Naive thymus-derived CD4-positive, alpha-beta T cell (primary cell): Measurements from ENCODE around the gene BDH1. TPM values are rescaled to one million over a fixed set of nuclear protein-coding genes. Genes with fewer than 3 reads are reported as not detected.
A peak's percentile ranks its signal among the peaks of the same experiment; 100 is the strongest.
"Not testable (repeated sequence)": the region's sequence is repeated elsewhere in the genome, so short reads cannot be mapped to it uniquely, and the experiment has no call there.

Experiments used
- ATAC-seq: fragments of 150-1000 bp; cut with Tn5 transposase; 2 replicates; pipeline ENCODE4 v1.10.0; 2021; ENCODE audit warnings: mild to moderate bottlenecking, moderate library complexity
- CTCF ChIA-PET: fragments of 350-600 bp; sonication (Branson Sonifier 250); formaldehyde crosslinking; loops from one replicate; lab custom pipeline; 2021; ENCODE audit warnings: antibody characterized with exemption; lab: Charles Lee
- POLR2A ChIA-PET: fragments of 350-600 bp; sonication (Branson Sonifier 250); formaldehyde crosslinking; loops from one replicate; lab custom pipeline; 2021; ENCODE audit warnings: antibody characterized with exemption, inconsistent platforms; lab: Charles Lee
- DNase-seq, 9 donors: peaks; one replicate each; pipeline versions ENCODE4 v3.0.0 to v3.0.0-alpha.2; 2020 to 2022; ENCODE audit warnings: mixed read lengths in 1 of 9
- H3K27ac ChIP-seq: one replicate; pipeline ENCODE4 v1.7.0; 2013; ENCODE audit warnings: mild to moderate bottlenecking, low read depth, low read length, moderate library complexity
- H3K27me3 ChIP-seq, 2 donors: one replicate each; pipeline ENCODE4 v1.7.0; 2013; ENCODE audit warnings: low read length in 2 of 2, mild to moderate bottlenecking in 2 of 2, moderate library complexity in 2 of 2; ENCODE audit not compliant: control insufficient read depth in 2 of 2, insufficient read depth in 2 of 2
- H3K36me3 ChIP-seq, 3 experiments: 1 replicate in 2 of 3; 2 replicates in 1 of 3; pipeline ENCODE4 v1.7.0; 2013; ENCODE audit warnings: low read length in 3 of 3, mild to moderate bottlenecking in 3 of 3, moderate library complexity in 1 of 3; ENCODE audit not compliant: insufficient read depth in 3 of 3, control insufficient read depth in 2 of 3
- H3K4me1 ChIP-seq, 2 donors: one replicate each; pipeline ENCODE4 v1.7.0; 2013; ENCODE audit warnings: low read length in 2 of 2, mild to moderate bottlenecking in 2 of 2, moderate library complexity in 1 of 2; ENCODE audit not compliant: control insufficient read depth in 2 of 2, insufficient read depth in 2 of 2
- H3K4me3 ChIP-seq: 2 replicates; pipeline ENCODE4 v1.7.0; 2013; ENCODE audit warnings: mild to moderate bottlenecking, low read length
- H3K9me3 ChIP-seq, 3 experiments: 1 replicate in 2 of 3; 2 replicates in 1 of 3; pipeline ENCODE4 v1.7.0; 2013; ENCODE audit warnings: low read length in 3 of 3; ENCODE audit not compliant: control insufficient read depth in 2 of 3
- H3K27ac Mint-ChIP-seq, 9 donors: one replicate each; pipeline ENCODE4 v1.8.0; 2020 to 2022; ENCODE audit warnings: mixed read lengths in 9 of 9, mild to moderate bottlenecking in 8 of 9, moderate library complexity in 5 of 9, inconsistent platforms in 2 of 9
- H3K27me3 Mint-ChIP-seq, 5 donors: one replicate each; pipeline ENCODE4 v1.8.0; 2021 to 2022; ENCODE audit warnings: mixed read lengths in 5 of 5, mild to moderate bottlenecking in 1 of 5
- H3K36me3 Mint-ChIP-seq, 5 donors: one replicate each; pipeline ENCODE4 v1.8.0; 2020 to 2022; ENCODE audit warnings: mixed read lengths in 5 of 5, mild to moderate bottlenecking in 3 of 5, inconsistent platforms in 1 of 5
- H3K4me1 Mint-ChIP-seq, 7 donors: one replicate each; pipeline ENCODE4 v1.8.0; 2020 to 2022; ENCODE audit warnings: mixed read lengths in 7 of 7, mild to moderate bottlenecking in 3 of 7, inconsistent platforms in 1 of 7
- H3K4me3 Mint-ChIP-seq, 10 donors: one replicate each; pipeline ENCODE4 v1.8.0; 2020 to 2022; ENCODE audit warnings: mild to moderate bottlenecking in 10 of 10, mixed read lengths in 10 of 10, moderate library complexity in 6 of 10, inconsistent platforms in 2 of 10
- H3K9me3 Mint-ChIP-seq, 11 donors: one replicate each; pipeline ENCODE4 v1.8.0; 2020 to 2022; ENCODE audit warnings: mixed read lengths in 11 of 11, mild to moderate bottlenecking in 4 of 11, inconsistent platforms in 1 of 11, moderate library complexity in 1 of 11
- intact Hi-C, 2 donors: fragments of 100-400 bp; cut with micrococcal nuclease; formaldehyde crosslinking; loops; one replicate each; pipeline ENCODE4 v1.15.1; 2023
- polyA plus RNA-seq, 2 donors: library from polyadenylated mRNA; unstranded; fragments of 300-500 nt; fragmentation: Illumina TruSeq; gene quantifications; one replicate each; pipeline ENCODE4 v1.2.3, GENCODE V29; 2021
- total RNA-seq, 6 experiments: library from RNA in 5 of 6; stranded (reverse) in 5 of 6; gene quantifications; 1 replicate in 5 of 6; 2 replicates in 1 of 6; pipeline ENCODE4 v1.2.3 and lab custom pipeline; 2021 to 2026

Gene BDH1
- total and polyA plus RNA-seq, 7 experiments from 2014 or later = 31.3 to 105 (median 43.4) TPM

GRCh38 chr3:197592361-197593045 lies 36.7 kb upstream of the BDH1 start:
- H3K27me3 Mint-ChIP-seq = peaks cover 0 to 4% (median 0%) of the 10 kb centered on the region in 5 donors
- H3K4me3 Mint-ChIP-seq = peak overlapping the region in 7 of 10 donors; percentile 10 to 77 (median 69)
- peak overlapping the region in 7 of 9 donors; percentile 33 to 92 (median 78) for H3K27ac Mint-ChIP-seq
- H3K9me3 Mint-ChIP-seq = no peaks in the 10 kb centered on the region
- ChIA-PET CTCF (no interaction called here), POLR2A (no interaction called here)
- intact Hi-C loops = loop anchor here in 1 of 2 donors (10.0 kb wide), 1 partner anchor 352 kb away; no protein-coding TSS in a partner anchor
- H3K36me3 Mint-ChIP-seq = peaks cover 0 to 17% (median 0%) of the 10 kb centered on the region in 5 donors
- no peak overlapping the region for H3K4me3 ChIP-seq
- DNase-seq (no peak), ATAC-seq (no peak)
- no peaks in the 10 kb centered on the region for H3K4me1 ChIP-seq
- no peaks in the 10 kb centered on the region for H3K27me3 ChIP-seq
- H3K36me3 ChIP-seq = no peaks in the 10 kb centered on the region
- peak overlapping the region; percentile 6 for H3K27ac ChIP-seq
- H3K4me1 Mint-ChIP-seq = peaks cover under 1 to 56% (median 17%) of the 10 kb centered on the region in 7 donors
- H3K9me3 ChIP-seq = no peaks in the 10 kb centered on the region

GRCh38 chr3:197591816-197592215 lies 36.0 kb upstream of the BDH1 start:
- Mint-ChIP-seq H3K27me3 (peaks cover 0 to 7% (median 0%) of the 10 kb centered on the region in 5 donors), H3K36me3 (peaks cover 0 to 17% (median 0%) of the 10 kb centered on the region in 5 donors), H3K4me1 (peaks cover 0 to 57% (median 17%) of the 10 kb centered on the region in 7 donors), H3K9me3 (no peaks in the 10 kb centered on the region), H3K27ac (peak overlapping the region in 1 of 9 donors; percentile 92), H3K4me3 (peak overlapping the region in 5 of 10 donors; percentile 2 to 77 (median 69))
- DNase-seq = no peak
- Histone ChIP-seq H3K27ac (no peak overlapping the region), H3K4me1 (no peaks in the 10 kb centered on the region), H3K36me3 (no peaks in the 10 kb centered on the region), H3K9me3 (no peaks in the 10 kb centered on the region), H3K4me3 (no peak overlapping the region), H3K27me3 (no peaks in the 10 kb centered on the region)
- intact Hi-C loops = loop anchor here in 1 of 2 donors (10.0 kb wide), 1 partner anchor 353 kb away; no protein-coding TSS in a partner anchor
- ChIA-PET CTCF (no interaction called here), POLR2A (no interaction called here)
- no peak for ATAC-seq

- Mint-ChIP-seq H3K4me1 (peaks cover 0 to 54% (median 17%) of the 10 kb centered on the region in 7 donors), H3K27me3 (peaks cover 0 to 4% (median 0%) of the 10 kb centered on the region in 5 donors), H3K27ac (peak overlapping the region in 1 of 9 donors; percentile 92), H3K4me3 (peak overlapping the region in 1 of 10 donors; percentile 39), H3K9me3 (no peaks in the 10 kb centered on the region), H3K36me3 (peaks cover 0 to 15% (median 2%) of the 10 kb centered on the region in 5 donors)
- CTCF ChIA-PET = interaction anchor here (1.2 kb wide), 1 partner anchor 9 kb away, joined by 4 read pairs; no protein-coding TSS in a partner anchor
- Histone ChIP-seq H3K9me3 (no peaks in the 10 kb centered on the region), H3K4me3 (no peak overlapping the region), H3K27ac (no peak overlapping the region), H3K36me3 (no peaks in the 10 kb centered on the region), H3K27me3 (no peaks in the 10 kb centered on the region), H3K4me1 (no peaks in the 10 kb centered on the region)
- DNase-seq (no peak), ATAC-seq (no peak)
- intact Hi-C loops = loop anchor here in 1 of 2 donors (10.0 kb wide), 1 partner anchor 354 kb away; no protein-coding TSS in a partner anchor
- POLR2A ChIA-PET = no interaction called here
Observed at GRCh38 chr3:197590313-197590962, 34.7 kb upstream of the BDH1 start.

GRCh38 chr3:197589545-197589944 lies 33.8 kb upstream of the BDH1 start:
- intact Hi-C loops = no loop called here
- Histone ChIP-seq H3K27ac (no peak overlapping the region), H3K9me3 (no peaks in the 10 kb centered on the region), H3K4me1 (no peaks in the 10 kb centered on the region), H3K4me3 (no peak overlapping the region), H3K36me3 (no peaks in the 10 kb centered on the region), H3K27me3 (no peaks in the 10 kb centered on the region)
- peaks cover 0 to 3% (median 0%) of the 10 kb centered on the region in 5 donors for H3K27me3 Mint-ChIP-seq
- ChIA-PET CTCF (interaction anchor here (1.2 kb wide), 1 partner anchor 9 kb away, joined by 4 read pairs; no protein-coding TSS in a partner anchor), POLR2A (no interaction called here)
- no peaks in the 10 kb centered on the region for H3K9me3 Mint-ChIP-seq
- DNase-seq (no peak), ATAC-seq (no peak)
- peaks cover 0 to 49% (median 17%) of the 10 kb centered on the region in 7 donors for H3K4me1 Mint-ChIP-seq
- peaks cover 0 to 13% (median 7%) of the 10 kb centered on the region in 5 donors for H3K36me3 Mint-ChIP-seq
- no peak overlapping the region for H3K27ac Mint-ChIP-seq
- no peak overlapping the region for H3K4me3 Mint-ChIP-seq

GRCh38 chr3:197586768-197587167 lies 31.0 kb upstream of the BDH1 start:
- H3K9me3 ChIP-seq, H3K9me3 Mint-ChIP-seq, H3K36me3 ChIP-seq, intact Hi-C loops, DNase-seq, H3K27ac ChIP-seq, ATAC-seq, H3K4me3 Mint-ChIP-seq, H3K27me3 ChIP-seq, H3K27me3 Mint-ChIP-seq, CTCF ChIA-PET, H3K4me1 ChIP-seq, H3K27ac Mint-ChIP-seq, H3K4me3 ChIP-seq: not testable (repeated sequence)
- Mint-ChIP-seq H3K36me3 (peaks cover 0 to 11% (median 5%) of the 10 kb centered on the region in 5 donors), H3K4me1 (peaks cover 0 to 25% (median 4%) of the 10 kb centered on the region in 7 donors)
- POLR2A ChIA-PET = interaction anchor here (1.3 kb wide), 1 partner anchor 14 kb away, joined by 3 read pairs; no protein-coding TSS in a partner anchor

GRCh38 chr3:197586181-197586580 lies 30.4 kb upstream of the BDH1 start:
- H3K36me3 ChIP-seq = no peaks in the 10 kb centered on the region
- ChIA-PET CTCF (no interaction called here), POLR2A (no interaction called here)
- Mint-ChIP-seq H3K9me3 (no peaks in the 10 kb centered on the region), H3K27ac (no peak overlapping the region), H3K4me3 (no peak overlapping the region), H3K4me1 (peaks cover 0 to 19% (median 0%) of the 10 kb centered on the region in 7 donors), H3K27me3 (peaks cover 0 to 3% (median 0%) of the 10 kb centered on the region in 5 donors), H3K36me3 (peaks cover 0 to 11% (median 0%) of the 10 kb centered on the region in 5 donors)
- no peaks in the 10 kb centered on the region for H3K4me1 ChIP-seq
- intact Hi-C loops = no loop called here
- H3K27me3 ChIP-seq = no peaks in the 10 kb centered on the region
- DNase-seq (no peak), ATAC-seq (no peak)
- H3K4me3 ChIP-seq = no peak overlapping the region
- no peak overlapping the region for H3K27ac ChIP-seq
- no peaks in the 10 kb centered on the region for H3K9me3 ChIP-seq
